ENCODE measurements around the gene MAGI1.
"Not testable (repeated sequence)": the region's sequence is repeated elsewhere in the genome, so short reads cannot be mapped to it uniquely, and the experiment has no call there.

Gene MAGI1

GRCh38 chr3:65526656-65527055, 512.1 kb downstream of the MAGI1 start:
- Histone ChIP-seq H3K4me1 (ENCODE audit: control insufficient read depth in 1 of 2, insufficient read depth in 1 of 2, low read depth in 1 of 2, low read length in 1 of 2) (no peaks in the 10 kb centered on the region), H3K9me3 (no peaks in the 10 kb centered on the region), H3K27ac (no peak overlapping the region), H3K27me3 (no peaks in the 10 kb centered on the region), H3K36me3 (no peaks in the 10 kb centered on the region), H3K4me3 (ENCODE audit: low read depth in 1 of 2, low read length in 1 of 2) (no peak overlapping the region)
- no peak for TF ChIP-seq CTCF (IDR thresholded peaks at IDR 0.05)

GRCh38 chr3:65524584-65524983, 514.1 kb downstream of the MAGI1 start:
- Histone ChIP-seq H3K27me3 (no peaks in the 10 kb centered on the region), H3K4me3 (ENCODE audit: low read depth in 1 of 2, low read length in 1 of 2) (no peak overlapping the region), H3K4me1 (ENCODE audit: control insufficient read depth in 1 of 2, insufficient read depth in 1 of 2, low read depth in 1 of 2, low read length in 1 of 2) (no peaks in the 10 kb centered on the region), H3K36me3 (no peaks in the 10 kb centered on the region), H3K27ac (no peak overlapping the region), H3K9me3 (no peaks in the 10 kb centered on the region)
- no peak for TF ChIP-seq CTCF (IDR thresholded peaks at IDR 0.05)

- Histone ChIP-seq H3K36me3 (no peaks in the 10 kb centered on the region), H3K4me3 (ENCODE audit: low read depth in 1 of 2, low read length in 1 of 2) (no peak overlapping the region), H3K27me3 (no peaks in the 10 kb centered on the region), H3K27ac (no peak overlapping the region), H3K4me1 (ENCODE audit: control insufficient read depth in 1 of 2, insufficient read depth in 1 of 2, low read depth in 1 of 2, low read length in 1 of 2) (no peaks in the 10 kb centered on the region), H3K9me3 (no peaks in the 10 kb centered on the region)
- TF ChIP-seq CTCF (IDR thresholded peaks at IDR 0.05): no peak
Measured at GRCh38 chr3:65523878-65524277, 514.8 kb downstream of the MAGI1 start.

GRCh38 chr3:65521032-65521431, 517.7 kb downstream of the MAGI1 start:
- Histone ChIP-seq H3K4me1 (ENCODE audit: control insufficient read depth in 1 of 2, insufficient read depth in 1 of 2, low read depth in 1 of 2, low read length in 1 of 2) (no peaks in the 10 kb centered on the region), H3K9me3 (no peaks in the 10 kb centered on the region), H3K27ac (no peak overlapping the region), H3K36me3 (no peaks in the 10 kb centered on the region), H3K27me3 (no peaks in the 10 kb centered on the region), H3K4me3 (ENCODE audit: low read depth in 1 of 2, low read length in 1 of 2) (no peak overlapping the region)
- no peak for TF ChIP-seq CTCF (IDR thresholded peaks at IDR 0.05)

- H3K4me3 ChIP-seq (ENCODE audit: low read depth in 1 of 2, low read length in 1 of 2): no peak overlapping the region
- no peak for TF ChIP-seq CTCF (IDR thresholded peaks at IDR 0.05)
- no peak overlapping the region for H3K27ac ChIP-seq
- H3K9me3 ChIP-seq: no peaks in the 10 kb centered on the region
- H3K36me3 ChIP-seq: no peaks in the 10 kb centered on the region
- H3K4me1 ChIP-seq (ENCODE audit: control insufficient read depth in 1 of 2, insufficient read depth in 1 of 2, low read depth in 1 of 2, low read length in 1 of 2): no peaks in the 10 kb centered on the region
- no peaks in the 10 kb centered on the region for H3K27me3 ChIP-seq
Measured at GRCh38 chr3:65516998-65517397, 521.7 kb downstream of the MAGI1 start.

GRCh38 chr3:65514317-65514716, 524.4 kb downstream of the MAGI1 start:
- H3K27me3 ChIP-seq; H3K4me1 ChIP-seq (ENCODE audit: control insufficient read depth in 1 of 2, insufficient read depth in 1 of 2, low read depth in 1 of 2, low read length in 1 of 2); H3K9me3 ChIP-seq; H3K4me3 ChIP-seq (ENCODE audit: low read depth in 1 of 2, low read length in 1 of 2); H3K27ac ChIP-seq; H3K36me3 ChIP-seq: not testable (repeated sequence)

- H3K4me1 ChIP-seq (ENCODE audit: control insufficient read depth in 1 of 2, insufficient read depth in 1 of 2, low read depth in 1 of 2, low read length in 1 of 2); H3K4me3 ChIP-seq (ENCODE audit: low read depth in 1 of 2, low read length in 1 of 2); H3K9me3 ChIP-seq; H3K27me3 ChIP-seq; H3K27ac ChIP-seq; H3K36me3 ChIP-seq: not testable (repeated sequence)
Measured at GRCh38 chr3:65509423-65509794, 529.3 kb downstream of the MAGI1 start.

Measured in neutrophil (primary cell).